ENCODE measurements around the gene SAPCD1. TPM values are rescaled to one million over a fixed set of nuclear protein-coding genes. Genes with fewer than 3 reads are reported as not detected.

The SAPCD1 gene
- total and polyA plus RNA-seq, 2 donors (not counting 1 experiment from before 2014, with no cell fraction given): 12.9 TPM

DNA sequence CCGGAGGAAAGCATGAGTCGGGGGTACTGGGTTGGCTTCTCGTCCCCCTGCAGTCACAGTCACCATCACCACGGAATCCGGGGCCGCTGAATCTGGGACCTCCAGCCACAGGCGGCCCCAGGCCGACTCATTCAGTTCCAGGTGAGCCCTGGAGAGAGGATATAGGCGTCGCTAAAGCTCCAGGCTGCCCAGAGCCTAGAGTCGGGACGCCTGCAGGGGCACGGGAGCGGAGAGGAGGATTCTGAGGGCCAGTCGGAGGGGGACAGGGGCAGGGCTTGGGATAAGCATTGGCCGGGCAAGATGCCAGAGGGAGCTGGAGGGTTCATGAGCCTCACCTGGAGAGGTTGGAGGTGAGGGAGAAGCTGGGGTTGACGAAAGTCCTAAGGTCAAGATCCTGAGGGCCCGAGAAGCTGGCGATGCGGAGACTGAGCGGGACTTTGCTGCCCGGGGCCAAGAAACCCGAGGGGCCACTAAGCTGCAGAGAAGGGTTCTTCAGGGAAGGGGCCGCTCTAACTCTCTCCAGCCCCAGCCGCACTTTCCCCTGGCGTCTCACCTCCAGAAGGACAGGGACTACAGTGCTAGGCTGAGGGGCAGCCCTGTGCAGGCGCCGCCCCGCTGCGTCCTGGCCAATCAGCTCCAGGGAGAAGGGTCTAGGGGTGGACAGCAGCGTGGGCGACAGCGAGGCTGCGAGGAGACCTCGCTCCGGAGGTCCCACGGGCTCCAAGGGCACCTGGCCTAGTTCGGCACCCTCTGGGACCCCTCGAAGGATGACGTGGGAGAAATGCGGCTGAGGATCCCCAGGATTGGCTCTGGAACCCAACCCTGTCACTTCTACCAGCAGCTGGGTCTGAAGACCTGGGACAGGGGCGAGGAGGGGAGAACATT, 3.7 kb downstream of the SAPCD1 start:
- ATAC-seq (ENCODE audit: low read depth) (no peak), DNase-seq (no peak)
- intact Hi-C loops (cut with micrococcal nuclease): no loop called here
- WGBS (ENCODE audit: insufficient coverage): 91% methylated on average over 39 of the region's 42 CpGs
- ChIA-PET POLR2A (interaction anchor here (0.5 kb wide), 1 partner anchor 1556 kb away, joined by 4 read pairs; no protein-coding TSS in a partner anchor), CTCF (no interaction called here)
- no peaks in the 10 kb centered on the region for H3K79me2 ChIP-seq (ENCODE audit: control insufficient read depth, insufficient read depth, low read length)
- no peak overlapping the region for H2AFZ ChIP-seq (ENCODE audit: insufficient read depth, low read depth, low read length, poor library complexity, severe bottlenecking)
- no peaks in the 10 kb centered on the region for H3K9me3 ChIP-seq (ENCODE audit: control extremely low read depth in 1 of 3, control insufficient read depth in 2 of 3, insufficient read depth in 1 of 3, low read length in 2 of 3)
- H3K4me3 Mint-ChIP-seq: no peak overlapping the region
- H3K27ac ChIP-seq (ENCODE audit: low read length in 2 of 2): no peak overlapping the region
- peaks cover 0 to 5% of the 10 kb centered on the region in 2 experiments for H3K36me3 ChIP-seq (replicated peaks in 1 of 2; ENCODE audit: control extremely low read depth in 1 of 2, control insufficient read depth in 1 of 2, extremely low read depth in 1 of 2, insufficient read depth in 2 of 2, low read length in 1 of 2)
- H4K20me1 ChIP-seq (ENCODE audit: control insufficient read depth, insufficient read depth, low read length, poor library complexity, severe bottlenecking): no peaks in the 10 kb centered on the region
- no peaks in the 10 kb centered on the region for H3K4me1 ChIP-seq (ENCODE audit: control insufficient read depth in 2 of 2, insufficient read depth in 2 of 2, low read length in 2 of 2)
- H3K9ac ChIP-seq (ENCODE audit: low read length): no peak overlapping the region
- no peaks in the 10 kb centered on the region for H3K27me3 ChIP-seq (replicated peaks in 1 of 4; ENCODE audit: control extremely low read depth in 1 of 4, control insufficient read depth in 3 of 4, insufficient read depth in 4 of 4, low read length in 3 of 4)
- H3K4me1 Mint-ChIP-seq: peaks cover 6% of the 10 kb centered on the region
- H3K27ac Mint-ChIP-seq: no peak overlapping the region
- no peak overlapping the region for H3K4me3 ChIP-seq (ENCODE audit: control extremely low read depth in 1 of 5, extremely low read depth in 1 of 5, insufficient read depth in 1 of 5, low read depth in 2 of 5, low read length in 4 of 5)
- H3K9me3 Mint-ChIP-seq (ENCODE audit: insufficient read depth): no peaks in the 10 kb centered on the region
- H3K4me2 ChIP-seq (replicated peaks; ENCODE audit: low read depth, low read length, poor library complexity, severe bottlenecking): no peak overlapping the region
- H3K27me3 Mint-ChIP-seq: no peaks in the 10 kb centered on the region
- TF ChIP-seq, protein P1, sequence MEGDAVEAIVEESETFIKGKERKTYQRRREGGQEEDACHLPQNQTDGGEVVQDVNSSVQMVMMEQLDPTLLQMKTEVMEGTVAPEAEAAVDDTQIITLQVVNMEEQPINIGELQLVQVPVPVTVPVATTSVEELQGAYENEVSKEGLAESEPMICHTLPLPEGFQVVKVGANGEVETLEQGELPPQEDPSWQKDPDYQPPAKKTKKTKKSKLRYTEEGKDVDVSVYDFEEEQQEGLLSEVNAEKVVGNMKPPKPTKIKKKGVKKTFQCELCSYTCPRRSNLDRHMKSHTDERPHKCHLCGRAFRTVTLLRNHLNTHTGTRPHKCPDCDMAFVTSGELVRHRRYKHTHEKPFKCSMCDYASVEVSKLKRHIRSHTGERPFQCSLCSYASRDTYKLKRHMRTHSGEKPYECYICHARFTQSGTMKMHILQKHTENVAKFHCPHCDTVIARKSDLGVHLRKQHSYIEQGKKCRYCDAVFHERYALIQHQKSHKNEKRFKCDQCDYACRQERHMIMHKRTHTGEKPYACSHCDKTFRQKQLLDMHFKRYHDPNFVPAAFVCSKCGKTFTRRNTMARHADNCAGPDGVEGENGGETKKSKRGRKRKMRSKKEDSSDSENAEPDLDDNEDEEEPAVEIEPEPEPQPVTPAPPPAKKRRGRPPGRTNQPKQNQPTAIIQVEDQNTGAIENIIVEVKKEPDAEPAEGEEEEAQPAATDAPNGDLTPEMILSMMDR (IDR thresholded peaks at IDR 0.05): no peak
- TF ChIP-seq EZH2 (IDR thresholded peaks at IDR 0.05; ENCODE audit: borderline replicate concordance, insufficient read depth, low read depth, low read length, poor library complexity, severe bottlenecking): no peak

DNA sequence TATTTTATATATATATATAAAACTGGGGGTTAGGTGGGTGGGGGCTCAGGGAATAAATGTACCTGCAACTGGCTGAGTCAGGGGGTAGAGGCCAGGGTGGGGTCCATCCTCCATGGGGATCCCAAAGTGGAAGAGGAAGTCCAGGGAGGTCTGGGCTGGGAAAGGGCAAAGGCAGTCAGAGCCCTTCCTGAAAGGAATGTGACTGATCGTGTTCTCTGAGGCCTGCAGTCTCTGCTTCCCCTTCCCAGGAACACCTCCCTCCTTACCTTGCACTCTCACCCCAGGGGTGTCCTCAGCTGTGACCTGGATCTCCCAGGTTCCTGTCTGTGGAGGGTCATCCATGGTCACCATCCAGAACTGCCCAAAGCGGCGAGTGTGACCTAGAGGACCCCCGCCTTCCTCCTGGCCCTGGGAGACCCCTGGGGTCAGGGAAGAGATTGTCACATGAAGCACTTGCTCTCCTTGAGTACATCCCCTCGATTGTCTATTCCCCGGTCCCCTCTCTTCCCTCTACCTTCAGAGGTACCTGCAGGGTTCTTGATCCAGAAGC, 4.7 kb downstream of the SAPCD1 start:
- DNase-seq (no peak), ATAC-seq (ENCODE audit: low read depth) (no peak)
- intact Hi-C loops (cut with micrococcal nuclease): no loop called here
- no peaks in the 10 kb centered on the region for H3K27me3 ChIP-seq (replicated peaks in 1 of 4; ENCODE audit: control extremely low read depth in 1 of 4, control insufficient read depth in 3 of 4, insufficient read depth in 4 of 4, low read length in 3 of 4)
- no peak overlapping the region for H3K4me2 ChIP-seq (replicated peaks; ENCODE audit: low read depth, low read length, poor library complexity, severe bottlenecking)
- H3K79me2 ChIP-seq (ENCODE audit: control insufficient read depth, insufficient read depth, low read length): no peaks in the 10 kb centered on the region
- Mint-ChIP-seq H3K9me3 (ENCODE audit: insufficient read depth) (no peaks in the 10 kb centered on the region), H3K27me3 (no peaks in the 10 kb centered on the region), H3K27ac (no peak overlapping the region), H3K4me1 (peaks cover 9% of the 10 kb centered on the region), H3K4me3 (no peak overlapping the region)
- no peaks in the 10 kb centered on the region for H4K20me1 ChIP-seq (ENCODE audit: control insufficient read depth, insufficient read depth, low read length, poor library complexity, severe bottlenecking)
- peaks cover 0 to 3% of the 10 kb centered on the region in 2 experiments for H3K36me3 ChIP-seq (replicated peaks in 1 of 2; ENCODE audit: control extremely low read depth in 1 of 2, control insufficient read depth in 1 of 2, extremely low read depth in 1 of 2, insufficient read depth in 2 of 2, low read length in 1 of 2)
- CTCF ChIA-PET: interaction anchor here (4.5 kb wide), 1 partner anchor 29 kb away, joined by 51 read pairs; the partner anchor contains the start of genes CLIC1 and MSH5
- H3K4me1 ChIP-seq (ENCODE audit: control insufficient read depth in 2 of 2, insufficient read depth in 2 of 2, low read length in 2 of 2): peaks cover 0 to 2% of the 10 kb centered on the region in 2 donors
- no peak overlapping the region for H3K27ac ChIP-seq (ENCODE audit: low read length in 2 of 2)
- 100% methylated on average over 3 of the region's 6 CpGs for WGBS (ENCODE audit: insufficient coverage)
- no peaks in the 10 kb centered on the region for H3K9me3 ChIP-seq (ENCODE audit: control extremely low read depth in 1 of 3, control insufficient read depth in 2 of 3, insufficient read depth in 1 of 3, low read length in 2 of 3)
- H3K4me3 ChIP-seq (ENCODE audit: control extremely low read depth in 1 of 5, extremely low read depth in 1 of 5, insufficient read depth in 1 of 5, low read depth in 2 of 5, low read length in 4 of 5): no peak overlapping the region
- H2AFZ ChIP-seq (ENCODE audit: insufficient read depth, low read depth, low read length, poor library complexity, severe bottlenecking): no peak overlapping the region
- POLR2A ChIA-PET: interaction anchor here (0.5 kb wide), 1 partner anchor 1557 kb away, joined by 4 read pairs; no protein-coding TSS in a partner anchor
- TF ChIP-seq, protein P1 (IDR thresholded peaks at IDR 0.05): no peak
- H3K9ac ChIP-seq (ENCODE audit: low read length): no peak overlapping the region

All from B cell (primary cell).